ENCODE data around the gene CUZD1. TPM values are rescaled to one million over a fixed set of nuclear protein-coding genes. Genes with fewer than 3 reads are reported as not detected.

The CUZD1 gene
- total and polyA plus RNA-seq, 2 of the 13 experiments (the other 11 are each of a cell fraction or from before 2014, with no cell fraction given) = 0.22 to 0.29 TPM

DNA sequence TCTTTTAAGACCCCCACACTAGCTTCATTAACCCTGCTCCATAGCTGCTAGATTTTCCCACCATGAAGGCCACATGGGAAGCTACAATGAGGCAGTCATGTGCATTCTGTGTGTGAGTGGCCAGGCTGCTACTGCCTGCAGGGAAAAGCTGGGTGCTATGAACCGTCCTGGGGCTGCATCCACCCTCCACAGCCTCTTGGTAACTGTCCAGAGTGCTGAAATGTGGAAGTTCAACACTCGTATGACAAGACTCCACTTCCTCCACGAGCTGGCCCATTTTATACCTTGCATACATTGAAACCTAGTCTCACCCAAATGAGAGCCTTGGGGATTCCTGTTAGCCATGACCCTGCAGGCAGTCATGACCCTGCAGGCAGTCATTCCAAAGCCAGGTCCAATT, 59.4 kb downstream of the CUZD1 start:
- WGBS (ENCODE audit: low lambda C conversion rate) = 0% methylated on average over 1 of the region's 3 CpGs
- in situ Hi-C loops (cut with HindIII; ENCODE audit: extremely low pct_ligation_motif_present, low pct_unique_long_range_greater_than_20kb) = no loop called here
- no peak overlapping the region for H3K4me3 ChIP-seq (replicated peaks in 1 of 3; ENCODE audit: insufficient read depth in 1 of 3, low read depth in 2 of 3, low read length in 3 of 3)
- H3K36me3 ChIP-seq (replicated peaks in 1 of 2; ENCODE audit: control insufficient read depth in 1 of 2, insufficient read depth in 2 of 2, low read length in 2 of 2) = no peaks in the 10 kb centered on the region
- BruUV-seq (replicated peaks) = no TSS peak
- H3K79me2 ChIP-seq (ENCODE audit: insufficient read depth, low read length) = no peaks in the 10 kb centered on the region
- ChIA-PET CTCF (ENCODE audit: low intra/inter-chr PET ratio, low total read pairs) (no interaction called here), POLR2A (no interaction called here)
- DNase-seq (ENCODE audit: low spot score) (peak; percentile 13), FAIRE-seq (no peak), ATAC-seq (peak; percentile 41; the same call in 2 of the 3 replicates)
- no peaks in the 10 kb centered on the region for H3K9me3 ChIP-seq (ENCODE audit: low read length)
- no peak overlapping the region for H2AFZ ChIP-seq (ENCODE audit: low read length)
- H4K20me1 ChIP-seq (ENCODE audit: insufficient read depth, low read length) = no peaks in the 10 kb centered on the region
- H3K4me2 ChIP-seq (ENCODE audit: low read depth, low read length) = no peak overlapping the region
- H3K4me1 ChIP-seq (ENCODE audit: insufficient read depth, low read length) = no peaks in the 10 kb centered on the region
- intact Hi-C loops (cut with micrococcal nuclease; ENCODE audit: unreplicated experiment) = no loop called here
- H3K27ac ChIP-seq (ENCODE audit: extremely low read length, insufficient read depth, low read length) = no peak overlapping the region
- no peak overlapping the region for H3K9ac ChIP-seq (ENCODE audit: insufficient read depth, low read depth, low read length)
- no peaks in the 10 kb centered on the region for H3K27me3 ChIP-seq (ENCODE audit: control insufficient read depth in 1 of 2, insufficient read depth in 2 of 2, low read length in 2 of 2)
- TF ChIP-seq ZNF282 (IDR thresholded peaks at IDR 0.05; ENCODE audit: partially characterized antibody) (no peak), JDP2 (CRISPR knock-in tag; IDR thresholded peaks at IDR 0.05; ENCODE audit: borderline replicate concordance) (no peak), ZBTB38 (CRISPR knock-in tag; IDR thresholded peaks at IDR 0.05) (no peak), TSC22D2 (CRISPR knock-in tag; IDR thresholded peaks at IDR 0.05; ENCODE audit: borderline replicate concordance) (0 out of 2 replicates have a peak, but pooled peaks have one; percentile 42), SCMH1 (CRISPR knock-in tag; IDR thresholded peaks at IDR 0.05; ENCODE audit: borderline replicate concordance) (no peak), ONECUT2 (CRISPR knock-in tag; IDR thresholded peaks at IDR 0.05) (no peak), EHMT2 (IDR thresholded peaks at IDR 0.05; ENCODE audit: borderline replicate concordance, low read depth, low read length) (0 out of 2 replicates have a peak, but pooled peaks have one; percentile 82), ZNF607 (CRISPR knock-in tag; IDR thresholded peaks at IDR 0.05; ENCODE audit: borderline replicate concordance) (no peak), ZSCAN12 (CRISPR knock-in tag; IDR thresholded peaks at IDR 0.05) (no peak), FOXA1 (IDR thresholded peaks at IDR 0.05) (no peak), FOXA1 (CRISPR knock-in tag; IDR thresholded peaks at IDR 0.05) (no peak), ZSCAN21 (CRISPR knock-in tag; IDR thresholded peaks at IDR 0.05; ENCODE audit: borderline replicate concordance) (no peak), HDAC2 (CRISPR knock-in tag; IDR thresholded peaks at IDR 0.05) (peak; percentile 35; the same call in 1 of the 2 replicates), SALL1 (CRISPR knock-in tag; IDR thresholded peaks at IDR 0.05) (0 out of 2 replicates have a peak, but pooled peaks have one; percentile 32), MIXL1 (CRISPR knock-in tag; IDR thresholded peaks at IDR 0.05) (no peak), PRPF4 (IDR thresholded peaks at IDR 0.05; ENCODE audit: low read depth, low read length, poor library complexity, severe bottlenecking) (no peak), NCOR1 (IDR thresholded peaks at IDR 0.05; ENCODE audit: borderline replicate concordance, low read length) (no peak), STAT5B (CRISPR knock-in tag; IDR thresholded peaks at IDR 0.05) (no peak), WIZ (CRISPR knock-in tag; IDR thresholded peaks at IDR 0.05) (0 out of 2 replicates have a peak, but pooled peaks have one; percentile 77)
- TF ChIP-seq, protein P1, sequence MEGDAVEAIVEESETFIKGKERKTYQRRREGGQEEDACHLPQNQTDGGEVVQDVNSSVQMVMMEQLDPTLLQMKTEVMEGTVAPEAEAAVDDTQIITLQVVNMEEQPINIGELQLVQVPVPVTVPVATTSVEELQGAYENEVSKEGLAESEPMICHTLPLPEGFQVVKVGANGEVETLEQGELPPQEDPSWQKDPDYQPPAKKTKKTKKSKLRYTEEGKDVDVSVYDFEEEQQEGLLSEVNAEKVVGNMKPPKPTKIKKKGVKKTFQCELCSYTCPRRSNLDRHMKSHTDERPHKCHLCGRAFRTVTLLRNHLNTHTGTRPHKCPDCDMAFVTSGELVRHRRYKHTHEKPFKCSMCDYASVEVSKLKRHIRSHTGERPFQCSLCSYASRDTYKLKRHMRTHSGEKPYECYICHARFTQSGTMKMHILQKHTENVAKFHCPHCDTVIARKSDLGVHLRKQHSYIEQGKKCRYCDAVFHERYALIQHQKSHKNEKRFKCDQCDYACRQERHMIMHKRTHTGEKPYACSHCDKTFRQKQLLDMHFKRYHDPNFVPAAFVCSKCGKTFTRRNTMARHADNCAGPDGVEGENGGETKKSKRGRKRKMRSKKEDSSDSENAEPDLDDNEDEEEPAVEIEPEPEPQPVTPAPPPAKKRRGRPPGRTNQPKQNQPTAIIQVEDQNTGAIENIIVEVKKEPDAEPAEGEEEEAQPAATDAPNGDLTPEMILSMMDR (CRISPR knock-in tag; IDR thresholded peaks at IDR 0.05) = no peak
- TF ChIP-seq, protein P2, sequence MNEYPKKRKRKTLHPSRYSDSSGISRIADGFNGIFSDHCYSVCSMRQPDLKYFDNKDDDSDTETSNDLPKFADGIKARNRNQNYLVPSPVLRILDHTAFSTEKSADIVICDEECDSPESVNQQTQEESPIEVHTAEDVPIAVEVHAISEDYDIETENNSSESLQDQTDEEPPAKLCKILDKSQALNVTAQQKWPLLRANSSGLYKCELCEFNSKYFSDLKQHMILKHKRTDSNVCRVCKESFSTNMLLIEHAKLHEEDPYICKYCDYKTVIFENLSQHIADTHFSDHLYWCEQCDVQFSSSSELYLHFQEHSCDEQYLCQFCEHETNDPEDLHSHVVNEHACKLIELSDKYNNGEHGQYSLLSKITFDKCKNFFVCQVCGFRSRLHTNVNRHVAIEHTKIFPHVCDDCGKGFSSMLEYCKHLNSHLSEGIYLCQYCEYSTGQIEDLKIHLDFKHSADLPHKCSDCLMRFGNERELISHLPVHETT (CRISPR knock-in tag; conservative IDR thresholded peaks at IDR 0.05) = no peak
- TF ChIP-seq, protein P3, sequence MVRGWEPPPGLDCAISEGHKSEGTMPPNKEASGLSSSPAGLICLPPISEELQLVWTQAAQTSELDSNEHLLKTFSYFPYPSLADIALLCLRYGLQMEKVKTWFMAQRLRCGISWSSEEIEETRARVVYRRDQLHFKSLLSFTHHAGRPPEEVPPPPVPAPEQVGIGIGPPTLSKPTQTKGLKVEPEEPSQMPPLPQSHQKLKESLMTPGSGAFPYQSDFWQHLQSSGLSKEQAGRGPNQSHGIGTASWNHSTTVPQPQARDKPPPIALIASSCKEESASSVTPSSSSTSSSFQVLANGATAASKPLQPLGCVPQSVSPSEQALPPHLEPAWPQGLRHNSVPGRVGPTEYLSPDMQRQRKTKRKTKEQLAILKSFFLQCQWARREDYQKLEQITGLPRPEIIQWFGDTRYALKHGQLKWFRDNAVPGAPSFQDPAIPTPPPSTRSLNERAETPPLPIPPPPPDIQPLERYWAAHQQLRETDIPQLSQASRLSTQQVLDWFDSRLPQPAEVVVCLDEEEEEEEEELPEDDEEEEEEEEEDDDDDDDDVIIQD (CRISPR knock-in tag; IDR thresholded peaks at IDR 0.05; ENCODE audit: low read depth) = no peak
